Inferior parietal cortex (tissue), 1 donor: ENCODE results near the gene SIAH2.
"Not testable (repeated sequence)": the region's sequence is repeated elsewhere in the genome, so short reads cannot be mapped to it uniquely, and the experiment has no call there.

Source experiments
- DNase-seq: peaks from one replicate; pipeline ENCODE4 v3.0.0-alpha.2; 2016; ENCODE audit errors: extremely low spot score

The SIAH2 gene

GRCh38 chr3:150763122-150763840 lies at the start of gene SIAH2:
TSS of gene SIAH2 (minus strand) at chr3:150763169. CDS start at chr3:150762849, 320 bp downstream.
- DNase-seq = peak; percentile 90

- DNase-seq = no peak
Measured at GRCh38 chr3:150811984-150812383, 49.0 kb upstream of the SIAH2 start.

GRCh38 chr3:150810641-150811040 lies 47.7 kb upstream of the SIAH2 start:
- no peak for DNase-seq

GRCh38 chr3:150806185-150806835 lies 43.3 kb upstream of the SIAH2 start:
- no peak for DNase-seq

- no peak for DNase-seq
Measured at GRCh38 chr3:150805354-150805753, 42.4 kb upstream of the SIAH2 start.

GRCh38 chr3:150803440-150803985 lies 40.5 kb upstream of the SIAH2 start:
- no peak for DNase-seq

GRCh38 chr3:150800722-150801121 lies 37.8 kb upstream of the SIAH2 start:
- no peak for DNase-seq

GRCh38 chr3:150798122-150798618 lies 35.2 kb upstream of the SIAH2 start:
- DNase-seq = no peak

- no peak for DNase-seq
Measured at GRCh38 chr3:150797155-150797554, 34.2 kb upstream of the SIAH2 start.

- not testable (repeated sequence) for DNase-seq
Measured at GRCh38 chr3:150796527-150796926, 33.6 kb upstream of the SIAH2 start.

GRCh38 chr3:150793641-150794040 lies 30.7 kb upstream of the SIAH2 start:
- DNase-seq = no peak

GRCh38 chr3:150790629-150791028 lies 27.7 kb upstream of the SIAH2 start:
- DNase-seq = no peak

- DNase-seq = no peak
Measured at GRCh38 chr3:150789451-150789850, 26.5 kb upstream of the SIAH2 start.

GRCh38 chr3:150787741-150788370 lies 24.9 kb upstream of the SIAH2 start:
- DNase-seq = peak; percentile 84

GRCh38 chr3:150786791-150787190 lies 23.8 kb upstream of the SIAH2 start:
- no peak for DNase-seq

GRCh38 chr3:150784747-150785125 lies 21.8 kb upstream of the SIAH2 start:
- no peak for DNase-seq

- no peak for DNase-seq
Measured at GRCh38 chr3:150783920-150784746, 21.2 kb upstream of the SIAH2 start.

GRCh38 chr3:150783316-150783715 lies 20.3 kb upstream of the SIAH2 start:
- no peak for DNase-seq

GRCh38 chr3:150779402-150779858 lies 16.5 kb upstream of the SIAH2 start:
- DNase-seq = no peak

- no peak for DNase-seq
Measured at GRCh38 chr3:150778793-150779401, 15.9 kb upstream of the SIAH2 start.

- DNase-seq = no peak
Measured at GRCh38 chr3:150775001-150775599, 12.1 kb upstream of the SIAH2 start.
